Stomach (tissue), 4 donors: Measurements from ENCODE around the gene NAV1.

Experiments
- CTCF ChIP-seq, 7 experiments: fragments of 450-650 bp in 4 of 7; fragments of 200-600 bp in 3 of 7; sonication (generic) in 3 of 7; IDR thresholded peaks; one replicate each; pipeline ENCODE4 v1.5.1; 2016 to 2019; ENCODE audit warnings: antibody characterized with exemption in 7 of 7, control low read depth in 2 of 7, mild to moderate bottlenecking in 1 of 7
- POLR2A ChIP-seq, 4 donors: fragments of 450-650 bp; IDR thresholded peaks; one replicate each; pipeline ENCODE4 v1.6.1; 2016; ENCODE audit warnings: antibody characterized with exemption in 4 of 4, control low read depth in 2 of 4, mild to moderate bottlenecking in 1 of 4, moderate library complexity in 1 of 4

GRCh38 chr1:201495551-201496295 lies 43.2 kb upstream of the NAV1 start:
- TF ChIP-seq POLR2A (IDR thresholded peaks at IDR 0.05) (no peak), CTCF (IDR thresholded peaks at IDR 0.05) (no peak)
